MM.1S (cell line): ENCODE measurements around the gene GPR153.

Source experiments
- DNase-seq: peaks from one replicate; pipeline ENCODE4 v3.0.0-alpha.2; 2015
- H2AFZ ChIP-seq: fragments of 300-600 bp; sonication (generic); 2 replicates; pipeline ENCODE4 v1.6.0; 2016; ENCODE audit warnings: antibody characterized with exemption, low read length
- H3F3A ChIP-seq: fragments of 300-600 bp; sonication (generic); 2 replicates; pipeline ENCODE4 v1.6.1; 2016; ENCODE audit warnings: mild to moderate bottlenecking, antibody characterized with exemption, low read length, moderate library complexity, mixed read lengths; ENCODE audit not compliant: insufficient read depth
- H3K27ac ChIP-seq: fragments of 300-600 bp; sonication (generic); 2 replicates; pipeline ENCODE4 v1.5.1; 2016; ENCODE audit warnings: mild to moderate bottlenecking, low read length
- H3K27me3 ChIP-seq: fragments of 300-600 bp; sonication (generic); replicated peaks from 2 replicates; pipeline ENCODE4 v1.6.0; 2016; ENCODE audit warnings: low read length; ENCODE audit not compliant: insufficient read depth
- H3K36me3 ChIP-seq: fragments of 300-600 bp; sonication (generic); replicated peaks from 2 replicates; pipeline ENCODE4 v1.6.1; 2016; ENCODE audit warnings: mild to moderate bottlenecking, low read length, mixed read lengths; ENCODE audit not compliant: insufficient read depth
- H3K4me1 ChIP-seq: fragments of 300-600 bp; sonication (generic); 2 replicates; pipeline ENCODE4 v1.6.1; 2016; ENCODE audit warnings: low read length, mixed read lengths
- H3K4me2 ChIP-seq: fragments of 300-600 bp; sonication (generic); 2 replicates; pipeline ENCODE4 v1.6.0; 2016; ENCODE audit warnings: low read depth, low read length
- H3K4me3 ChIP-seq: fragments of 300-600 bp; sonication (generic); 2 replicates; pipeline ENCODE4 v1.5.1; 2016; ENCODE audit warnings: low read length, mixed read lengths
- H3K79me2 ChIP-seq: fragments of 300-600 bp; sonication (generic); 2 replicates; pipeline ENCODE4 v1.6.1; 2016; ENCODE audit warnings: mixed run types, low read length, mixed read lengths
- H3K9ac ChIP-seq: fragments of 300-600 bp; sonication (generic); 2 replicates; pipeline ENCODE4 v1.6.1; 2016; ENCODE audit warnings: low read length, mixed read lengths
- H3K9me2 ChIP-seq: fragments of 300-600 bp; sonication (generic); replicated peaks from 2 replicates; pipeline ENCODE4 v1.6.1; 2016; ENCODE audit warnings: mild to moderate bottlenecking, low read length, mixed read lengths; ENCODE audit not compliant: insufficient read depth
- H3K9me3 ChIP-seq: fragments of 300-600 bp; sonication (generic); replicated peaks from 2 replicates; pipeline ENCODE4 v1.6.1; 2016; ENCODE audit warnings: mild to moderate bottlenecking, low read length, mixed read lengths; ENCODE audit not compliant: insufficient read depth
- H4K20me1 ChIP-seq: fragments of 300-600 bp; sonication (generic); 2 replicates; pipeline ENCODE4 v1.6.1; 2016; ENCODE audit warnings: mild to moderate bottlenecking, low read length, moderate library complexity, mixed read lengths; ENCODE audit not compliant: insufficient read depth
- EZH2 ChIP-seq: fragments of 300-600 bp; sonication (generic); optimal IDR thresholded peaks from 2 replicates; pipeline ENCODE3; 2017; ENCODE audit warnings: low read depth, mild to moderate bottlenecking, antibody characterized with exemption, low read length, mixed read lengths
- EZH2phosphoT487 ChIP-seq: fragments of 300-600 bp; sonication (generic); IDR thresholded peaks from 2 replicates; pipeline ENCODE4 v1.6.1; 2018; ENCODE audit warnings: antibody characterized with exemption, low read length
- TF ChIP-seq, protein P1 (sequence below): fragments of 300-600 bp; sonication (generic); IDR thresholded peaks from 2 replicates; pipeline ENCODE4 v1.5.1; 2016; ENCODE audit warnings: antibody characterized with exemption, low read length, mixed read lengths

The GPR153 gene

DNA sequence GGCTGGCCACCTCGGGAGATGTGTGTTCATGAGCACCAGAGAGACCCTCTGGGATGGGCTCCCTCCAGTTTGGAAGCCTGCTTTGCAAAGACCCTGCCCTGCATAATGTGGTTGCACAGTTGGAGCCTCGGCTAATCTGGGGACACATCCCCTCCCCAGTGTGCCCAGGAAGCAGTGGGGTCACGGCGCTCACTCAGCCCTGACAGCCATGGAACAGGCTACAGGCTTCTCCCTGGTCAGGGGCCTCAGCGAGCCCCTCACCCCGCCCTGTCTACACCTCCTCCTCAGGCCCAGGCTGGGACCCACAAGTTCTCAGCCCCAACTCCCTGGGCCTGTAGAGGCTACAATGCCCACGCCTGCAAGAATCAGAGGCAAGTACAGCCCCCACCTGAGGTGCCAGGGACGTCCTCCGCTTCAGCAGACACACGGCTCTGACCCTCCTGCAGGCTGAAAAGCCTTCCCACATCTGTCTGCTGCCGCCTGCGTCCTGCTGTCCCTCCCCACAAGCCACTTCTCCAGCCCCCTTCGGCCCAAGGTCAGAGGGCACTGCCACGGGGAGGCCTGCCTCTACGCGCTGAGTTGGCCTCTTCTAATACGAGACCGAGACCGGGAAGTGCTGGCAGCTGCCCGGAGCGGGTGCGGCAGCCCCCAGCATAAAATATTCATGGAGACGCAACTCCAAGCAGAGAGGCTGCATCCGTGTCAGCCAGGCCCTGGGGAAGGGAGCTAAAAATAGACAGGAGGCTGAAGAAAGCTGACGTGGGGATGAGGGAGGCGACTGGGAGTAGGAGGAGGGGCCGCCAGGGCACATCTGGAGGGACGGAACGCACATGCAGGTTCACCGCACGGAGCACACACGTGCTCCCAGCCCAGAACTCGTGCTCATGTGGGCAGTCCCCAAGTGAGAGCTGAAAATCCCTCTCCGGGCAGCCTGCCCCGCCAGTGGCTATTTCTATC, 15.2 kb upstream of the GPR153 start:
- no peaks in the 10 kb centered on the region for H3K4me1 ChIP-seq
- TF ChIP-seq EZH2 = no peak
- TF ChIP-seq EZH2phosphoT487 = no peak
- TF ChIP-seq, protein P1, sequence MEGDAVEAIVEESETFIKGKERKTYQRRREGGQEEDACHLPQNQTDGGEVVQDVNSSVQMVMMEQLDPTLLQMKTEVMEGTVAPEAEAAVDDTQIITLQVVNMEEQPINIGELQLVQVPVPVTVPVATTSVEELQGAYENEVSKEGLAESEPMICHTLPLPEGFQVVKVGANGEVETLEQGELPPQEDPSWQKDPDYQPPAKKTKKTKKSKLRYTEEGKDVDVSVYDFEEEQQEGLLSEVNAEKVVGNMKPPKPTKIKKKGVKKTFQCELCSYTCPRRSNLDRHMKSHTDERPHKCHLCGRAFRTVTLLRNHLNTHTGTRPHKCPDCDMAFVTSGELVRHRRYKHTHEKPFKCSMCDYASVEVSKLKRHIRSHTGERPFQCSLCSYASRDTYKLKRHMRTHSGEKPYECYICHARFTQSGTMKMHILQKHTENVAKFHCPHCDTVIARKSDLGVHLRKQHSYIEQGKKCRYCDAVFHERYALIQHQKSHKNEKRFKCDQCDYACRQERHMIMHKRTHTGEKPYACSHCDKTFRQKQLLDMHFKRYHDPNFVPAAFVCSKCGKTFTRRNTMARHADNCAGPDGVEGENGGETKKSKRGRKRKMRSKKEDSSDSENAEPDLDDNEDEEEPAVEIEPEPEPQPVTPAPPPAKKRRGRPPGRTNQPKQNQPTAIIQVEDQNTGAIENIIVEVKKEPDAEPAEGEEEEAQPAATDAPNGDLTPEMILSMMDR = no peak
- no peaks in the 10 kb centered on the region for H4K20me1 ChIP-seq
- H3K9me3 ChIP-seq = no peaks in the 10 kb centered on the region
- no peak overlapping the region for H3K27ac ChIP-seq
- no peak overlapping the region for H3K4me2 ChIP-seq
- H3K36me3 ChIP-seq = no peaks in the 10 kb centered on the region
- no peaks in the 10 kb centered on the region for H3F3A ChIP-seq
- no peaks in the 10 kb centered on the region for H3K27me3 ChIP-seq
- H3K9me2 ChIP-seq = no peaks in the 10 kb centered on the region
- no peak for DNase-seq
- H2AFZ ChIP-seq = no peak overlapping the region
- H3K79me2 ChIP-seq = no peaks in the 10 kb centered on the region
- H3K9ac ChIP-seq = no peak overlapping the region
- no peak overlapping the region for H3K4me3 ChIP-seq

DNA sequence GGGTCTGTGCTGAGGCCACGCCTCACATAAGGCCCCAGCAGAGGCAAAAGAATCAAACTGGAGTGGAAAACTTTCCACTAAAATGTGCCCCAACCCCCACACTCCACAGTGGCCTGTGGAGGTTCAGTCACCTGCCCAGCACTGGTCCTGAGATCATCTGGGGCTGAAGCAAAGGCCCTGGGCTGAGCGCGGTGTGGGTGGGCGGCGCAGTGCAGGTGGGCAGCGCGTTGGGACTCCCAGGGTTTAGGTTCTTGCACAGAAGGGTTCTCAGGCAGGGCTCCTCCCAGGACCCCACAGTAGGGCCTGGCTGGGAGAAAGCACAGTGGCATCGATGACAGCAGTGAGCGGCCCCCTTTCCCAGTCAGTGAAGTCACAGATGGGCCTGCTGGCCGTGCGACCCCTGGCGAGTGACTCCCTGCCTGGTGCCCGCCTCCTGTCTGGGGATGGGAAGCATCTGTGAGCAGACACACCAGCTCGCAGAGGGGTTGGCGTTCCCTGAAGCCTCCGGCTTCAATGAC, 13.8 kb upstream of the GPR153 start:
- H4K20me1 ChIP-seq = no peaks in the 10 kb centered on the region
- no peaks in the 10 kb centered on the region for H3K9me3 ChIP-seq
- H2AFZ ChIP-seq = no peak overlapping the region
- H3K79me2 ChIP-seq = no peaks in the 10 kb centered on the region
- H3K27me3 ChIP-seq = no peaks in the 10 kb centered on the region
- no peak overlapping the region for H3K4me3 ChIP-seq
- H3F3A ChIP-seq = no peaks in the 10 kb centered on the region
- H3K4me1 ChIP-seq = no peaks in the 10 kb centered on the region
- DNase-seq = no peak
- no peak overlapping the region for H3K4me2 ChIP-seq
- TF ChIP-seq, protein P1 = no peak
- no peak for TF ChIP-seq EZH2
- TF ChIP-seq EZH2phosphoT487 = no peak
- no peaks in the 10 kb centered on the region for H3K36me3 ChIP-seq
- no peak overlapping the region for H3K9ac ChIP-seq
- no peak overlapping the region for H3K27ac ChIP-seq
- no peaks in the 10 kb centered on the region for H3K9me2 ChIP-seq

DNA sequence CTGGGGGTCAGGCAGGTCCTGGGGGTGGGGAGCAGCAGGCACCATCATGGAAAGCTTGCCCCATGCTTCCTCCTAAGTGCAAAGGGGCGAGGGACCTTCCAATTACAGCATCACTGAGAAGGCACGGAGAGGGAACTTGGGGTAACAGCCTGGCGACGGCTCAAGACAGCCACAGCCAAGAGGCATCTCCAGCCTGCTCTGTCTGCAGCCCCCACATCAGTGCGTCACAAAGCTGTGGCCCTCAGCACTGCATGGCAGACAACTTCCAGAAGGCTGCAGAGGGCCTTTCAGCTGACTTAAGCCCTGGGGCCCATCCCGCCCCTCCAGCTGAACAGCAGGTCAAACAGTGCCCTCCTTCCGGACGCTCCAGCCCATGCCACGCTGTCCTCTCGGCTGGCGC, 13.2 kb upstream of the GPR153 start:
- TF ChIP-seq EZH2 (no peak), EZH2phosphoT487 (no peak)
- TF ChIP-seq, protein P1 = no peak
- Histone ChIP-seq H3K4me3 (no peak overlapping the region), H3K27me3 (no peaks in the 10 kb centered on the region), H3K4me1 (no peaks in the 10 kb centered on the region), H3K9ac (no peak overlapping the region), H3K79me2 (no peaks in the 10 kb centered on the region), H3F3A (no peaks in the 10 kb centered on the region), H2AFZ (no peak overlapping the region), H3K9me2 (no peaks in the 10 kb centered on the region), H3K27ac (no peak overlapping the region), H3K9me3 (no peaks in the 10 kb centered on the region), H4K20me1 (no peaks in the 10 kb centered on the region), H3K4me2 (no peak overlapping the region), H3K36me3 (no peaks in the 10 kb centered on the region)
- no peak for DNase-seq
